Skeletal muscle satellite cell (primary cell): ENCODE results near the gene CAPZA2.

Experiments
- H3K27me3 ChIP-seq: 2 replicates; pipeline ENCODE4 v1.7.0; 2013; ENCODE audit warnings: low read length; ENCODE audit not compliant: control insufficient read depth, insufficient read depth
- H3K36me3 ChIP-seq: 2 replicates; pipeline ENCODE4 v1.7.0; 2013; ENCODE audit warnings: mild to moderate bottlenecking, control low read depth, low read length; ENCODE audit not compliant: insufficient read depth
- H3K4me1 ChIP-seq: 2 replicates; pipeline ENCODE4 v1.7.0; 2013; ENCODE audit warnings: low read length; ENCODE audit not compliant: control insufficient read depth, insufficient read depth
- H3K4me2 ChIP-seq: 2 replicates; pipeline ENCODE4 v1.7.0; 2013; ENCODE audit warnings: mild to moderate bottlenecking, low read length
- H3K4me3 ChIP-seq: 2 replicates; pipeline ENCODE4 v1.7.0; 2013; ENCODE audit warnings: low read length
- H3K9ac ChIP-seq: 2 replicates; pipeline ENCODE4 v1.7.0; 2013; ENCODE audit warnings: mild to moderate bottlenecking, low read depth, low read length, moderate library complexity
- H3K9me3 ChIP-seq: replicated peaks from 2 replicates; pipeline ENCODE4 v1.7.0; 2013; ENCODE audit warnings: mild to moderate bottlenecking, control low read depth, low read length

Gene CAPZA2

GRCh38 chr7:116948934-116949333 is 86.5 kb downstream of the CAPZA2 start:
- Histone ChIP-seq H3K27me3 (no peaks in the 10 kb centered on the region), H3K4me1 (peaks cover 9% of the 10 kb centered on the region), H3K4me3 (no peak overlapping the region), H3K36me3 (no peaks in the 10 kb centered on the region), H3K4me2 (no peak overlapping the region), H3K9me3 (no peaks in the 10 kb centered on the region), H3K9ac (no peak overlapping the region)

DNA sequence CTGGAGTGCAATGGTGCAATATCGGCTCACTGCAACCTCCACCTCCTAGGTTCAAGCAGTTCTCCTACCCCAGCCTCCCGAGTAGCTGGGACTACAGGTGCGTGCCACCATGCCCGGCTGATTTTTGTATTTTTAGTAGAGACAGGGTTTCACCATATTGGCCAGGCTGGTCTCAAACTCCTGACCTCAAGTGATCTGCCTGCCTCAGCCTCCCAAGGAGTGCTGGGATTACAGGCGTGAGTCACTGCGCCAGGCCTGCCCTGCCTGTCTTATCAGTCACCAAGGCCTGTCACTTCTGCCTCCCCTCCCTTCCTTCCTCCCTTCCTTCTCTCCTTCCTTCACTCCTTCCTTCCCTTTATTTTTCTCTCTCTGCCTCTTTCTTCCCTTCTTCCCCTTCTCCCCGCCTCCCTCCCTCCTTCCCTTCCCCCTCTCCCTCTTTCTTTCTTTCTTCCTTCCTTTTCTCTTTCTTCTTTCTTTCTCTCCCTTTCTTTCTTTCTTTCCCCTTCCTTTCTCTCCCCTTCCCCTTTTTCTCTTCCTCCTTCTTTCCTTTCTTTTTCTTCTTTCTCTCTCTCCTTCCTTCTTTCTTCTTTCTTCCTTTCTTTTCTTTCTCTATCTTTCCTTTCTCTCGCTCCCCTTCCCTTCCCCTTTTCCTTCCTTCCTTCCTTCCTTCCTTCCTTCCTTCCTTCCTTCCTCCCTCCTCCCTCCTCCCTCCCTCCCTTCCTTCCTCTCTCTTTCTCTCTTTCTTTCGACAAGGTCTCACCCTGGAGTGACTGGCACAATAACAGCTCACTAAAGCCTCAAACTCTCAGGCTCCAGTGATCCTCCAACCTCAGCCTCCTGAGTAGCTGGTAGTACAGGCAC is 87.8 kb downstream of the CAPZA2 start:
- H3K9ac ChIP-seq = no peak overlapping the region
- H3K4me2 ChIP-seq = no peak overlapping the region
- no peaks in the 10 kb centered on the region for H3K27me3 ChIP-seq
- peaks cover 15% of the 10 kb centered on the region for H3K4me1 ChIP-seq
- no peaks in the 10 kb centered on the region for H3K36me3 ChIP-seq
- H3K4me3 ChIP-seq = no peak overlapping the region
- H3K9me3 ChIP-seq = no peaks in the 10 kb centered on the region

- Histone ChIP-seq H3K9ac (no peak overlapping the region), H3K36me3 (no peaks in the 10 kb centered on the region), H3K4me1 (peaks cover 17% of the 10 kb centered on the region), H3K4me3 (no peak overlapping the region), H3K9me3 (no peaks in the 10 kb centered on the region), H3K27me3 (no peaks in the 10 kb centered on the region), H3K4me2 (no peak overlapping the region)
These were observed 88.5 kb downstream of the CAPZA2 start for GRCh38 chr7:116950889-116951351.

DNA sequence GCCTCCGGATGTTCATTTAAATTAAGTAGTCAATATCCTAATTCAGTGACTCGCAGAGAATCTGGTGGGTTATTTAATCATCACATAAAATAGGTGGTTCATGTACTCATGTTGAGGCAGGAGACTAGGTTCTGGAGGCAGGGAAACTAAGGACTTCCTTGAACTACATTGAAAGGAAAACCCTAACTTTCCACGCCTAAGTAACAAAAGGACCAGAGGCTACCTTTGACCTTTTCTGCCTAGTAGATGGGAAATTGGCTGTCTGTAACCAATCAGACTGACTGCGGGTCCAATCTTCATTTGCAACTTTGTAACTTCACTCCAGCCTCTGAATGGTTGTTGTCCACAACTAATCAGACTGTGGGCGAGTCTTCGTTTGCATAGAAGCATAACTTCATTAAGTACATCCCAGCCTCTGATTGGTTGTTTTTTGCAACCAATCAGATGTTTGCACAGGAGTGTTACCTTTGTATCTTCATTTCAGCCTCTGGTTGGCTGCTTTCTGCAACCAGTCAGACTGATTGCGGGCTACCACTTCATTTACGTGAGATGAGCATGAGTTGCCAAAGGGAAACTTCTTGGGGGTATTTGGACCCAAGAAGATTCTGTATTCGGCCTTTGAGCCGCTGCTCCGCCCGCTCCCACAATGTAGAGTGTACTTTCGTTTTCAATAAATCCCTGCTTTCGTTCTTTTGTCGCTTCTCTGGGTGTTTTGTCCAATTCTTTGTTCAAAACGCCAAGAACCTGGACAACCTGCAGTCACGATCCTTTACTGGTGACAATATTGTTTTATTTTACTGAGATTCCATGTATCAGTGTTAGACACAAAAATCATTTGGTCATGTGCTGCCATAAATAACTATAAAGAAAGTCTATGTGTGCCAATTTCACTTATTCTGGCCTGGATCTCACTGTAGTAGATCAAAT is 89.2 kb downstream of the CAPZA2 start:
- Histone ChIP-seq H3K9ac (peak overlapping the region; percentile 60), H3K4me2 (peak overlapping the region; percentile 98), H3K4me1 (peaks cover 19% of the 10 kb centered on the region), H3K9me3 (no peaks in the 10 kb centered on the region), H3K36me3 (no peaks in the 10 kb centered on the region), H3K27me3 (no peaks in the 10 kb centered on the region), H3K4me3 (peak overlapping the region; percentile 55)

GRCh38 chr7:116952635-116953371 is 90.4 kb downstream of the CAPZA2 start:
- no peaks in the 10 kb centered on the region for H3K9me3 ChIP-seq
- peaks cover 19% of the 10 kb centered on the region for H3K4me1 ChIP-seq
- H3K4me2 ChIP-seq = peak overlapping the region; percentile 98
- peak overlapping the region; percentile 83 for H3K4me3 ChIP-seq
- H3K36me3 ChIP-seq = no peaks in the 10 kb centered on the region
- no peaks in the 10 kb centered on the region for H3K27me3 ChIP-seq
- H3K9ac ChIP-seq = peak overlapping the region; percentile 98

- H3K36me3 ChIP-seq = no peaks in the 10 kb centered on the region
- peak within 1 kb of the TSS; percentile 98 for H3K9ac ChIP-seq
- H3K4me1 ChIP-seq = peaks cover 19% of the 10 kb centered on the region
- H3K9me3 ChIP-seq = no peaks in the 10 kb centered on the region
- peak within 1 kb of the TSS; percentile 98 for H3K4me2 ChIP-seq
- no peaks in the 10 kb centered on the region for H3K27me3 ChIP-seq
- peak within 1 kb of the TSS; percentile 83 for H3K4me3 ChIP-seq
These were observed 91.1 kb downstream of the CAPZA2 start, which contains the start of gene ST7 for GRCh38 chr7:116953372-116953905. TSS of gene ST7 (plus strand) at chr7:116953501. CDS start at chr7:116953541, 40 bp downstream.

DNA sequence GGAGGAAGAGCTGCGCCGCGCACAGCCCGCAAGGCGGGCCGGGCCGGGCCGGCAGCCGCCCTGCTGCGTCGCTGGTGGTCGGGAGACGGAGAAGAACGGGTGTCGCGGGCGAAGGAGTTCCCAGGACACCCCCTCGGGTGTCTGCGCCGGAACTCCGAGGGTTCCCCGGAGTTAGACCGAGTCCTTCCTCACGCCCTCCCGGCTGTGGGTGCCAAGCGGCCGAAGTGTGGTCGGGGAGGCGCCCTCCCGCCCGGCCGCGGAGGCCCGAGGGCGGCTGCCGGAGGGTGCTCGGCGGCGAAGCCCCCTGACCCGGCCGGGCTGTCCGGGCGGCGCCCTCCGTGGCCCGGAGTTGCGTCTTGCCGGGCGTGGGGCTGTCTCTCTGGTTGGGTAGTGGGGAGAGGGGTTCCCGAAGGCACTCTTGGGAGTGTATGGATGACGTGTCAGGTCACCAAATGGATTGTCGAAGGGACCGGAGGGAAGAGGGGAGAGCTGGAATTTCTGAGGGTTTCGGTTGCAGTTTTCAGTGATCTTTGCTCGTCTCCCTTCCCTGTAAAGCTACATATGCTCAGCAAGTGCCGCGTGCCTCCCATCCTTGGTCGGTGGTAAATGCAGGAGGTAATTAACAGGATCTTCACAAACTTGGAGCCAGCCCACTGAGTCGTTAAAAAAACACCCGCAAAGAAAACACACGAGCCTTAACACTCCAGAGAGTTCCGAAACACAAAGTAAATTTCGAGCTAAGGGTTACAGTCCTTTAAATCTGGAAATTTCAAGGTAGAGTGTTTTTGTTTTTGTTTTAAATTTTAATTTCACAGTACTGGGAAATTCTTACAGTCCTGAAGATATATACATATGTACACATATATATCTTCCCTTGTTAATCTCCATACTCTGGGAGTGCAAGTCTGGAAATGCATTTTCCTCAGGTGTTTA is 91.8 kb downstream of the CAPZA2 start:
- Histone ChIP-seq H3K4me3 (peak overlapping the region; percentile 83), H3K9ac (peak overlapping the region; percentile 98), H3K27me3 (no peaks in the 10 kb centered on the region), H3K36me3 (no peaks in the 10 kb centered on the region), H3K9me3 (no peaks in the 10 kb centered on the region), H3K4me2 (peak overlapping the region; percentile 98), H3K4me1 (peaks cover 19% of the 10 kb centered on the region)

GRCh38 chr7:116955340-116955739 is 93.0 kb downstream of the CAPZA2 start:
- no peaks in the 10 kb centered on the region for H3K36me3 ChIP-seq
- H3K4me3 ChIP-seq = peak overlapping the region; percentile 83
- peak overlapping the region; percentile 98 for H3K4me2 ChIP-seq
- H3K27me3 ChIP-seq = no peaks in the 10 kb centered on the region
- peak overlapping the region; percentile 98 for H3K9ac ChIP-seq
- H3K4me1 ChIP-seq = peaks cover 19% of the 10 kb centered on the region
- no peaks in the 10 kb centered on the region for H3K9me3 ChIP-seq

- Histone ChIP-seq H3K36me3 (no peaks in the 10 kb centered on the region), H3K9me3 (no peaks in the 10 kb centered on the region), H3K27me3 (no peaks in the 10 kb centered on the region), H3K4me3 (no peak overlapping the region), H3K4me2 (peak overlapping the region; percentile 98), H3K9ac (no peak overlapping the region), H3K4me1 (peaks cover 19% of the 10 kb centered on the region)
These were observed 93.6 kb downstream of the CAPZA2 start for GRCh38 chr7:116955801-116956476.

- Histone ChIP-seq H3K4me1 (peaks cover 19% of the 10 kb centered on the region), H3K27me3 (no peaks in the 10 kb centered on the region), H3K4me2 (no peak overlapping the region), H3K36me3 (no peaks in the 10 kb centered on the region), H3K4me3 (no peak overlapping the region), H3K9ac (no peak overlapping the region), H3K9me3 (no peaks in the 10 kb centered on the region)
These were observed 94.1 kb downstream of the CAPZA2 start for GRCh38 chr7:116956477-116956804.
